ENCODE measurements around the gene ARL6.
"Not testable (repeated sequence)": the region's sequence is repeated elsewhere in the genome, so short reads cannot be mapped to it uniquely, and the experiment has no call there.

The ARL6 gene

GRCh38 chr3:97821774-97822358 lies 57.3 kb downstream of the ARL6 start, which contains the start of gene CRYBG3:
TSS of gene CRYBG3 (plus strand) at chr3:97822011. CDS start at chr3:97822207, 196 bp downstream.
- DNase-seq = peak; percentile 70

DNA sequence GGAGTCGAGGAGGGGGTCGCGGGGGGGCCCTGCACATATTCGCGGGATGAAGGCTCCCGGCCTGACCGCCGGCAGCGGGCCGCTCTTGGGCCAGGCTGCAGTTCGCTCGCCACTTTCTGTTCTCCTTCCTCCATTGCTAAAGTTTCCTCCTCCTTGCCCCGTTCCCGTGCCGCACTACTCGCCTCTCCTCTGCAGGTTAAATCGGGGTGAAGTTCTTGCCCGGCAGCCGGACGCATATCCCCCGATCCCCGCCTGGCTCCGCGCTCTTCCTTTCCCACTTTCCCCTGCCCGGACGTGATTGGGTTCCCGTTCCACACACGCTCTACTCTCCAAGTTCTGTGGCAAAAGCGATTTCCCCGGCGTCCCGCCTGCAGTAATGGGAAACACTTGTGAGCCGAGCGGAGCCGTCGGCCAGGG lies 57.8 kb downstream of the ARL6 start:
- DNase-seq = no peak

DNA sequence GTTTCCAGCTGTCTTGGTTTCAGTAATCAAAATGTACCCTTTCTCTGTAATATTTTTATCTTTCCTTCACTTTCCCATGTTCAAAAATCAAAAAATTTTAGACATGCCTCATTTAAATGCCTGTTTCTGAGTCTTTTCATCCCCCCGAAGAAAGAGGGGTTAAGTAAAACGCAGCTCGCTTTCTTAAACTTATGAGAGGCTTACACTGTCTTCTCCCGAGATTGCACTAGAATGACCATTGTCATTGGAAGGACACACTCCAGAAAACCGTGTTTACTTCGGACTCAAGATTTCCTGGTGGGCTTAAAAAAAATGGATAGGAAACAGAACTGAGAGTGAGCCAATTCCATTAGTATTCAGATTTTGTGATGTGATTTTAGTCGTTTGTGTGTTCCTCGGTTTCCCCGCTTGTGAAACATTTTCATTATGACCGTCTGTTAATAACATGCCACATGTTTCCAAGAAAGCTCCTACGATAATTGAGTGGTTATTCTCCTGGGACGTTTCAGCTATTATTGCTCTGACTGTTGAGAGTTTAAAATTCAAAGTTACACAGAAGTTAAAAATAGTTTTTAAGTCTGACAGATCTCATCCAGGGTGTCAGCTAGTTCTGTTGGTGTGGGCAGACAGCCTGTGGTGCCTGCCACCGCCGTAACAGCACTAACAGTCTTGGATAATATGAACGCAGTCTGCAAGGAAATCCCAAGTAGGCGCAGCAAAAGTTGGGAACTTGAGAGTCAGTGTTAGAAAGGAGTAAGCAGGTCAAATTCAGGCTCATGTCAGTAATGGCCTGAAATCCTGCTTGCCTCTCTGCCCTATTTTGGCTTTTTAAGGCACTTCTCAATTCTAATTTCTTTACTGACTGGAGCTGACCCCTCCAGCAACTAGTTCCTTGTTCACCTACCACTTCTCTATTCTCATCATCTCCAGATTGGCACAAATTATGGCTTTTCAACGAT lies 58.8 kb downstream of the ARL6 start:
- DNase-seq = no peak

DNA sequence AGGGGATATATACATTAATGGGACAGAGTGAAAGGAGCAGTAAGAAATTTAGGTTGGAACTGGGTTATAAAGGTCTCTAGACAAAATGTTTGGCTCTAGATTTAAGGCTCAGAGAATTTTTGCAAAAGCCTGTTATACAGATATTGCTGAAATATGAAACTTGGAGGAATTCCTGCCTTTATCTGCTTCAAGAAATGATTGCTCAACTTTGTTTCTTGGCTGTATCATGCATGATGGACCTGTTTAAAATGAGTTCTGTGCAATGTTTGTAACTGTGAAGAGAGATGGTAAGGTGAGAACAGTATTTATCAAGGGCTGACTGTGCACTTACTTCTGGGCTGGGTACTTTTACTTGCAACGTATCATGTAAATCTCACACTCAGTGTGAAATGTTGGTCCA lies 60.5 kb downstream of the ARL6 start:
- no peak for DNase-seq

DNA sequence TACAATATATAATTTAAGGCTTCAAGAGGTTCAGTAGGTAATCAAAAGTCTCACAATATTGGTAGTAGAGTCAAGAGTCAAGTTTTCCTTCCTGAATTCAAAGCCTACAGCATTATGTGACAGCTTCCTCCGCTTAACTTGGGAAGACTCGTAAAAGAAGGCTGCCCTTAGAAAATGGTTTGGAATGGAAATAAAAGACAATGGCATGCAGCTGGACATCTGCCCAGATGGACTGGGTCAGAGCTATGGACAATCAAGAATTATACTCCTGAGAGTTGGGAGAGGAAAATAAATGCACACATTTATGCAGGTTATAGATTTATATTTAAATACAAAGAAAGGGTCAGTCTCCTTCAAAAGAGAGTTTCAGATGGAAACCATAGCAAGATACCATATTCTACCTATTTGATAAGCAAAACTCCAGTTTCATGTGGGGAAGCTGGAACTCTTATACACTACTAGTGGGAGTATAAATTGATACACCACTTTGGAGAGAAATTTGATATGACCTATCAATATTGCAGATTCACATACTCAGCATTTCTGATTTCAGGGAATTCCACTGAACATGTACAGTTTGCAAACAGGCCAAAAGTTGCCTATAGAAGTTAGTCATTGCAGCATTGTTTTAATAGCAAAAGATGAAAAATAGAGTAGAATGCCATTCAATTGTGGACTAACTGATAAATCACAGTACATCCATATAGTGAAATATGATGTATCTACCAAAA lies 63.3 kb downstream of the ARL6 start:
- DNase-seq = no peak

DNA sequence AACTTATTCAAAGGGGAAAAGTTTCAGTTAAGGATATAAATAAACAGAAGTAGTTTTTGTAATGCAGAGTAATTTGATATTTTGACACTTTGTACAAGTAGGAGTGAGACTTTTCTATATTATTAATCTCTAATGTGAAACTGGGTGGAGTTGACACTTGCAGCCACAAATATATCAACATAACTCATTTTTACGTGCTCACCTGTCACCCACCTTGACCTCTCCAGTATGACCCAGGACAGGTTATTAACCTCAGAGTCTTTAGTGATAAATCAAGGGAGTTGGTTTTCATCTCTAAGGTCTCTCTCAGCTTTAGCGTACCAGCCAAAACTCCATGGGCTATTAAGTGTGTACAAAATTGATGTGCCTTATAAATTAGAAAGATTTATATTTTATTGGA lies 64.6 kb downstream of the ARL6 start:
- DNase-seq = no peak

- no peak for DNase-seq
Measured at GRCh38 chr3:97830638-97831037, 66.1 kb downstream of the ARL6 start.

GRCh38 chr3:97831140-97831539 lies 66.6 kb downstream of the ARL6 start:
- DNase-seq = no peak

- DNase-seq = not testable (repeated sequence)
Measured at GRCh38 chr3:97833184-97833583, 68.6 kb downstream of the ARL6 start.

DNA sequence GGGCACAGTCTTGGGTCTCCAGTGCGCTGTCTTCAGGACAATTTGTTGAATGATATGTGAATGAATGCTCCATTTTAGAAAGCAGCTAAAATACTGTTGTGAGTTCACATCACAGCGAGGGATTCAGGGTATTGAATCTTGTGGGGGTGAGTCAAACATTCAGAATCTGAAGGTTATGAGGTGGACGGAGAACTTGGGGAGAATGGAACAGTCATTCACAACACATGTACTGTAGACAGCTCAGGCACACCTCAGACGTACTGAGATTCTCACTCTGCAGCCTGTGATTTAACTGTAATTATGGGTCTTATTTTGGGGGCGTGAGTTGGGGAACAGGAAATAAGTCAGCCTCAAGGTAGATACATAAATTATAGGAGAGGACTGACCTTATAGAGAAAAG lies 71.2 kb downstream of the ARL6 start:
- DNase-seq = no peak

GRCh38 chr3:97838393-97838792 lies 73.8 kb downstream of the ARL6 start:
- no peak for DNase-seq

DNA sequence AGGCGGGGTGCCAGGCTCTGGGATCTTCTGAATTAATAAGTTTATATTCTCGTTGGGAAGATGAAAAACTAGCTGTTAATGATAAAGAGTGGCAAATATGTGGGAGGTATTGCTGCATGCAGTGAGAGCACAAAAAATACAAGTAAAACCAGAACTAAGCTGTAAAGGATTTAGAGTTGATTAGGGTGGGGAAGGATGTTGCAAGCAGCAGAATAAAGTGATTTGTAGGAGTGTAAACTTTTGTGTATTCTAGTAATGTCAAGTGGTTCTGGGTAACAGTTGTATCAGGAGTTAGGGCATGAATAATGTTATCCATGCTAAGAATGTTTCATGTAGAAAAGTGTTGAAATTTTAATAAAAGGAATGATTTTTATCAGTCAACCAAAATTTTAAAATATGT lies 75.4 kb downstream of the ARL6 start:
- DNase-seq = no peak

GRCh38 chr3:97841304-97841703 lies 76.7 kb downstream of the ARL6 start:
- no peak for DNase-seq

DNA sequence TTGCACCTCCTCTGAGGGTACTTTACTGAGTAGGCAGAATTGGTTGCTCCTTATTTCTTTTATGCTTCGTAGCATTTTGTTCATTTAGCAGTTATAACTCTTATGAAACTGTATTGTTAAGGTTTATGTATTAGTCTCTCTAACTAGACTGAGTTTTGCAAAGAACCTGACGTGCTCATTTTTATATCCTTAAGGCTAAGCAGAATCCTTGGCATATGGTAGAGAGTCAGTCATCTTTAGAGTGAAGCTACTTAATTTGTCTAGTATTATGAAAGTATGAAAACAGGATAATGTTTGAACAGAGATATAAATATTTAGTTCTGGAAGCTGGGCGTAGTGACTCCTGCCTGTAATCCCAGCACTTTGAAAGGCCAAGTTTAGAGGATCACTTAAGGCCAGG lies 77.4 kb downstream of the ARL6 start:
- no peak for DNase-seq

GRCh38 chr3:97848779-97849178 lies 84.2 kb downstream of the ARL6 start:
- DNase-seq = no peak
